HG02763 (cell line): ENCODE data around the gene PSAP.

Source experiments
- ATAC-seq: cut with Tn5 transposase; IDR thresholded peaks from one replicate; pipeline ENCODE4 v1.9.1; 2021; ENCODE audit warnings: mild to moderate bottlenecking, moderate library complexity; ENCODE audit not compliant: unreplicated experiment

PSAP gene

GRCh38 chr10:71770255-71770654, 80.8 kb downstream of the PSAP start:
- ATAC-seq = no peak

- ATAC-seq = peak; percentile 16
These were observed 81.7 kb downstream of the PSAP start for GRCh38 chr10:71769279-71769823.

- ATAC-seq = no peak
These were observed 83.5 kb downstream of the PSAP start for GRCh38 chr10:71767420-71768035.

- ATAC-seq = no peak
These were observed 84.2 kb downstream of the PSAP start for GRCh38 chr10:71766717-71767419.
